ENCODE data around the gene ORAI1. TPM values are rescaled to one million over a fixed set of nuclear protein-coding genes. Genes with fewer than 3 reads are reported as not detected.

ORAI1 gene
- total RNA-seq, 3 donors from 2014 or later (not counting 1 experiment from before 2014, with no cell fraction given) = 64.6 to 74.1 (median 70.8) TPM

GRCh38 chr12:121608301-121608700 lies 18.0 kb upstream of the ORAI1 start:
- 92% methylated on average over 6 of the region's 6 CpGs for WGBS (ENCODE audit: insufficient coverage)
- H3K4me1 Mint-ChIP-seq = peaks cover 5 to 10% of the 10 kb centered on the region in 2 donors
- H3K9me3 Mint-ChIP-seq = no peaks in the 10 kb centered on the region
- Histone ChIP-seq H3K4me3 (ENCODE audit: low read length) (no peak overlapping the region), H3K9me3 (ENCODE audit: control insufficient read depth, insufficient read depth, low read length) (no peaks in the 10 kb centered on the region), H3K36me3 (ENCODE audit: control insufficient read depth, insufficient read depth, low read length) (no peaks in the 10 kb centered on the region), H3K27me3 (ENCODE audit: control insufficient read depth, insufficient read depth, low read length) (no peaks in the 10 kb centered on the region), H3K4me1 (ENCODE audit: control insufficient read depth, insufficient read depth, low read length) (no peaks in the 10 kb centered on the region), H3K27ac (ENCODE audit: low read length) (no peak overlapping the region)
- ATAC-seq = no peak
- H3K27ac Mint-ChIP-seq = peak overlapping the region in 1 of 2 donors; percentile 73
- no peaks in the 10 kb centered on the region for H3K27me3 Mint-ChIP-seq (ENCODE audit: low read depth in 2 of 2)
- no peak overlapping the region for H3K4me3 Mint-ChIP-seq
- DNase-seq = no peak
- no peaks in the 10 kb centered on the region for H3K36me3 Mint-ChIP-seq
- TF ChIP-seq CTCF (IDR thresholded peaks at IDR 0.05) = no peak
- intact Hi-C loops (cut with micrococcal nuclease) = no loop called here

GRCh38 chr12:121610239-121611149 lies 15.8 kb upstream of the ORAI1 start:
- H3K27ac ChIP-seq (ENCODE audit: low read length) = no peak overlapping the region
- DNase-seq (no peak), ATAC-seq (no peak)
- no peaks in the 10 kb centered on the region for H3K36me3 ChIP-seq (ENCODE audit: control insufficient read depth, insufficient read depth, low read length)
- no peaks in the 10 kb centered on the region for H3K27me3 Mint-ChIP-seq (ENCODE audit: low read depth in 2 of 2)
- H3K4me3 Mint-ChIP-seq = no peak overlapping the region
- no peak for TF ChIP-seq CTCF (IDR thresholded peaks at IDR 0.05)
- H3K9me3 ChIP-seq (ENCODE audit: control insufficient read depth, insufficient read depth, low read length) = no peaks in the 10 kb centered on the region
- intact Hi-C loops (cut with micrococcal nuclease) = no loop called here
- H3K27ac Mint-ChIP-seq = peak overlapping the region in 1 of 2 donors; percentile 14
- WGBS (ENCODE audit: insufficient coverage) = 92% methylated on average over 10 of the region's 11 CpGs
- peaks cover 14% of the 10 kb centered on the region for H3K4me1 ChIP-seq (ENCODE audit: control insufficient read depth, insufficient read depth, low read length)
- H3K27me3 ChIP-seq (ENCODE audit: control insufficient read depth, insufficient read depth, low read length) = no peaks in the 10 kb centered on the region
- H3K4me1 Mint-ChIP-seq = peaks cover 15 to 22% of the 10 kb centered on the region in 2 donors
- H3K36me3 Mint-ChIP-seq = no peaks in the 10 kb centered on the region
- H3K9me3 Mint-ChIP-seq = no peaks in the 10 kb centered on the region
- H3K4me3 ChIP-seq (ENCODE audit: low read length) = no peak overlapping the region

- peaks cover 15 to 24% of the 10 kb centered on the region in 2 donors for H3K4me1 Mint-ChIP-seq
- Histone ChIP-seq H3K4me3 (ENCODE audit: low read length) (no peak overlapping the region), H3K27me3 (ENCODE audit: control insufficient read depth, insufficient read depth, low read length) (no peaks in the 10 kb centered on the region), H3K9me3 (ENCODE audit: control insufficient read depth, insufficient read depth, low read length) (no peaks in the 10 kb centered on the region), H3K27ac (ENCODE audit: low read length) (no peak overlapping the region), H3K4me1 (ENCODE audit: control insufficient read depth, insufficient read depth, low read length) (peaks cover 20% of the 10 kb centered on the region), H3K36me3 (ENCODE audit: control insufficient read depth, insufficient read depth, low read length) (no peaks in the 10 kb centered on the region)
- no peak for TF ChIP-seq CTCF (IDR thresholded peaks at IDR 0.05)
- H3K36me3 Mint-ChIP-seq = no peaks in the 10 kb centered on the region
- no peaks in the 10 kb centered on the region for H3K27me3 Mint-ChIP-seq (ENCODE audit: low read depth in 2 of 2)
- no peaks in the 10 kb centered on the region for H3K9me3 Mint-ChIP-seq
- WGBS (ENCODE audit: insufficient coverage) = 94% methylated on average over 2 of the region's 2 CpGs
- H3K27ac Mint-ChIP-seq = peak overlapping the region in 1 of 2 donors; percentile 58
- H3K4me3 Mint-ChIP-seq = no peak overlapping the region
- DNase-seq (peak in 1 of 2 donors; percentile 42), ATAC-seq (no peak)
- intact Hi-C loops (cut with micrococcal nuclease) = no loop called here
Observed at GRCh38 chr12:121611306-121611705, 15.0 kb upstream of the ORAI1 start.
